22Rv1 (cell line): Measurements from ENCODE around the gene RMI1.
A peak's percentile ranks its signal among the peaks of the same experiment; 100 is the strongest.

Experiments
- CTCF ChIP-seq: fragments of 450-650 bp; IDR thresholded peaks from 2 replicates; pipeline ENCODE4 v1.5.1; 2017; ENCODE audit warnings: mild to moderate bottlenecking
- ZFX ChIP-seq: fragments of 450-650 bp; IDR thresholded peaks from 2 replicates; pipeline ENCODE4 v1.6.1; 2017; ENCODE audit warnings: antibody characterized with exemption, borderline replicate concordance

- TF ChIP-seq CTCF (peak; percentile 27), ZFX (no peak)
Measured at GRCh38 chr9:83992407-83992806, 11.8 kb downstream of the RMI1 start.
